Coronary artery (tissue), 2 donors: ENCODE results near the gene CHRNE.
"Not testable (repeated sequence)": the region's sequence is repeated elsewhere in the genome, so short reads cannot be mapped to it uniquely, and the experiment has no call there.

Source experiments
- DNase-seq: peaks from one replicate; pipeline ENCODE4 v3.0.0-alpha.2; 2017; ENCODE audit warnings: low spot score
- H3K27ac ChIP-seq, 2 donors: fragments of 200-600 bp; sonication (generic); one replicate each; pipeline ENCODE4 v1.5.1; 2016 to 2019
- H3K4me3 ChIP-seq: fragments of 200-600 bp; sonication (generic); 2 replicates; pipeline ENCODE4 v1.5.1; 2016; ENCODE audit warnings: mild to moderate bottlenecking, moderate library complexity
- TF ChIP-seq, protein P1 (sequence below): fragments of 200-600 bp; sonication (generic); IDR thresholded peaks from one replicate; pipeline ENCODE4 v1.5.1; 2019; ENCODE audit warnings: antibody characterized with exemption

The CHRNE gene

DNA sequence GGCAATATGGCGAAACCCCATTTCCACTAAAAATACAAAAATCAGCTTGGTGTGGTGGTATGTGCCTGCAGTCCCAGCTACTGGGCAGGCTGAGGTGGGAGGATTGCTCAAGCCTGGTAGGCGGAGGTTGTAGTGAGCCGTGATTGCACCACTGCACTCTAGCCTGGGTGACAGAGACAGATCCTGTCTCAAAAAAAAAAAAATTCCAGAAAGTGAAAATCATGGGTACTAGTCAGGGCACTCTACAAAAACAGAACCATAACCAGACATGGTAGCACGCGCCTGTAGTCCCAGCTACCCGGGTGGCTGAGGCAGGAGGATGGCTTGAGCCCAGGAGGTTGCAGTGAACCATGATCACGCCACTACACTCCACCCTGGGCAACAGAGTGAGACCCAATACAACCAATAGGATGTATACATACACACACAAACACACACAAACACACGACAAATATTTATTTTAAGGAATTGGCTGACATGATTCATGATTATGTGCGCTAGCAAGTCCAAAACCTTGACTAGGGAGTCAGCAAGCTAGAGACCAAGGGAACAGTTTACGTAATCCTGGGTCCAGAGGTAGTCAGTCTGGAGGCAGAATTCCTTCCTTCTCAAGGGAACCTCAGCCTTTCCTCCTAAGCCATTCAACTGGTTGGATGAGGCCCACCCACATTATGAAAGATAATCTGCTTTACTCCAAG is 17.6 kb upstream of the CHRNE start:
- TF ChIP-seq, protein P1, sequence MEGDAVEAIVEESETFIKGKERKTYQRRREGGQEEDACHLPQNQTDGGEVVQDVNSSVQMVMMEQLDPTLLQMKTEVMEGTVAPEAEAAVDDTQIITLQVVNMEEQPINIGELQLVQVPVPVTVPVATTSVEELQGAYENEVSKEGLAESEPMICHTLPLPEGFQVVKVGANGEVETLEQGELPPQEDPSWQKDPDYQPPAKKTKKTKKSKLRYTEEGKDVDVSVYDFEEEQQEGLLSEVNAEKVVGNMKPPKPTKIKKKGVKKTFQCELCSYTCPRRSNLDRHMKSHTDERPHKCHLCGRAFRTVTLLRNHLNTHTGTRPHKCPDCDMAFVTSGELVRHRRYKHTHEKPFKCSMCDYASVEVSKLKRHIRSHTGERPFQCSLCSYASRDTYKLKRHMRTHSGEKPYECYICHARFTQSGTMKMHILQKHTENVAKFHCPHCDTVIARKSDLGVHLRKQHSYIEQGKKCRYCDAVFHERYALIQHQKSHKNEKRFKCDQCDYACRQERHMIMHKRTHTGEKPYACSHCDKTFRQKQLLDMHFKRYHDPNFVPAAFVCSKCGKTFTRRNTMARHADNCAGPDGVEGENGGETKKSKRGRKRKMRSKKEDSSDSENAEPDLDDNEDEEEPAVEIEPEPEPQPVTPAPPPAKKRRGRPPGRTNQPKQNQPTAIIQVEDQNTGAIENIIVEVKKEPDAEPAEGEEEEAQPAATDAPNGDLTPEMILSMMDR, result no peak
- Histone ChIP-seq H3K27ac (no peak overlapping the region), H3K4me3 (no peak overlapping the region)
- no peak for DNase-seq

DNA sequence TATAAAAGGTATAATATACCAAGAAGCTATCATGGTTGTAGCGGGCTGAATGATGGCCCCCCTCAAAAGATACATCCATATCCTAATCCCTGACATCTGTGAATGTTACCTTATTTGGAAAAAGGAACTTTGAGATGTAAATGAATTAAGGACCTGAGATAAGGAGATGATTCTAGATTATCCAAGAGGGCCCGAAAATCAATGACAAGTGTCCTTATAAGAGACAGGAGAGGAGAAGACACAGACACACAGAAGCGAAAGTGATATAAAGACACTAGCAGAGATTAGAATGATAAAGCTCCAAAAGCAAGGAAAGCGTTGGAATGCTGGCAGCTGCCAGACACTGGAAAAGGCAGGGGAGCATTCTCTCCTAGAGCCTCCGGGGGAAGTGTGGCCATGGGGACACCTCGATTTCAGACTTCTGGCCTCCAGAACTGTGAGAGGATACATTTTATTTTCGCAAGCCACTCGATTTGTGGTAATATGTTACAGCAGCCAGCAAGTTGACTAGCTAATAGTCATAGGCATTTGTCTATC is 16.7 kb upstream of the CHRNE start:
- Histone ChIP-seq H3K27ac (no peak overlapping the region), H3K4me3 (no peak overlapping the region)
- TF ChIP-seq, protein P1, result no peak
- no peak for DNase-seq

DNA sequence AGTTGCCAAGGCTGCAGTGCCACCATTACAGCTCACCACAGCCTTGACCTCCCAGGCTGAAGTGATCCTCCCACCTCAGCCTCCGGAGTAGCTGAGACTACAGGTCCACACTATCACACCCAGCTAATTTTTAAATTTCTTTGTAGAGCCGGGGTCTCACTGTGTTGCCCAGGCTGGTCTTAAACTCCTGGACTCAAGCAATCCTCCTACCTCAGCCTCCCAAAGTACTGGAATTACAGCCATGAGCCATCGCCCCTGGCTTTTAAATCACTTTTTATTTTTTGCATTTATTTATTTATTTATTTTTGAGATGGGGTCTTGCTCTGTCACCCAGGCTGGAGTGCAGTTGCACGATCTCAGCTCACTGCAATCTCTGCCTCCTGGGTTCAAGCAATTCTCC is 11.7 kb upstream of the CHRNE start:
- not testable (repeated sequence) for H3K4me3 ChIP-seq, DNase-seq, H3K27ac ChIP-seq

DNA sequence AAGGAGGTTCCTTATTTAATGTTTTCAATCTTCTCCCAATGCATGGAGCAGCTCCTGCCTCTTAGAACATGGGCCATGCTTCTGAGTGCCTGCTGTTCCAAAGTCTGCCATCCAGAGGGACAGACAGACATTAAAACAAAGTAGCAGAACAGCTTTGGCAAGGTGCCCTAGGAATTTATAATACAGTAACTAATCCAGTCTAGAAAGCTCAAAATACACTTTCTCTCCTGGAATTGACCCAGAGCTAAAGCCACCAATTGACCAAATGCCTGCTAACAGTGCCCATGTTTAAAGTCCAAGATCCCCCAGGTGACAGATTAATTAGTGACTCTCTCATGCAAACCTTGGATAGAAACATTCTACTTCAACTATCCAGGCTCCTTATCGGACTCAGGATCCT is 11.1 kb upstream of the CHRNE start:
- no peak for DNase-seq
- TF ChIP-seq, protein P1, result no peak
- Histone ChIP-seq H3K4me3 (no peak overlapping the region), H3K27ac (no peak overlapping the region)

DNA sequence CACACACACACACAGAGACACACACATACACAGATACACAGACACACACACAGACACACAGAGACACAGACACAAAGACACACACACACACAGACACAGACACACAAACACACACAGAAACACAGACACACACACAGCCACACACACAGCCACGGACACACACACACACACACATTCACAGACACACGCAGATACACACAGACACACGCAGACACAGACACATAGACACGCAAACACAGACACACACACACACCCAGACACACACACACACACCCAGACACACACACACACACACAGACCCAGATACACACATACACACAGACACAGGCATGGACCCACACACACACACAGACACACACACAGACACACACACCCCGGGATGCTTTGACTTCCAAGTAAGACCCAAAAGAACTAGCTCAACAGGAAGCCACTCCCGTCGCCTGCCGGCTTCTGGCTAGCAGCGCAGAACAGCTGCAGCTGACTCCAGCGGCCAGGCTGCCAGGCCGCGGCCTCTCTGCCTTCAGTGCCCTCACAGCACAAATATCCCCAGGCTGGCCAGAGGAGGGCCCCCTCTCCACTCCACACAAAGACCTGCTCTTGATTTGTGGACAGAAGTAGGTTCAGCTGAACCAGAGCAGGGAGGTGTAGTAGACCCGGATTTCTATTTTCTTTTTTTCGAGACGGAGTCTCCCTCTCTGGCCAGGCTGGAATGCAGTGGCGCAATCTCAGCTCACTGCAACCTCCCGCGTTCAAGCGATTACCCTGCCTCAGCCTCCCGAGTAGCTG is 6.0 kb upstream of the CHRNE start:
- peak overlapping the region in 1 of 2 donors; percentile 58 for H3K27ac ChIP-seq
- peak overlapping the region; percentile 21 for H3K4me3 ChIP-seq
- peak; percentile 92 for DNase-seq
- TF ChIP-seq, protein P1, result peak; percentile 58

DNA sequence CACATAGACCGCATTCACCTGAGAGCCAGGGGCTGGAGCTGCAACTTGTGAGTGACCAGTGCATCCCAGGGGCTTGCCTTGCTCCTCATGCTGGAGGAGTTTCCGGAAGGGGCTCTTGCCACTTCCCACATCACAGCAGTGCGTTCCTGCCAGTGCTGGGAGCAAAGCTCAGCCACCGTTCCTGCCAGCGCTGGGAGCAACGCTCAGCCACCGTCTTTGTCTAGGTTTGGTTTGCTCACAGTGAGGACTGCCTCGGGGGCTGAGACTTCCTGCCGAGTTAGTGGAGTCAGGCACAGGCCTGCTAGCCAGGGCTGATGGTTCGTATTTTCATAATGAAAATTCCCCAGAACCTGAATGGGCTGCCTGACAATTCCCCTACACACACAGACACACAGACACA is 5.4 kb upstream of the CHRNE start:
- Histone ChIP-seq H3K27ac (peak overlapping the region in 1 of 2 donors; percentile 58), H3K4me3 (no peak overlapping the region)
- no peak for DNase-seq
- TF ChIP-seq, protein P1, result no peak

DNA sequence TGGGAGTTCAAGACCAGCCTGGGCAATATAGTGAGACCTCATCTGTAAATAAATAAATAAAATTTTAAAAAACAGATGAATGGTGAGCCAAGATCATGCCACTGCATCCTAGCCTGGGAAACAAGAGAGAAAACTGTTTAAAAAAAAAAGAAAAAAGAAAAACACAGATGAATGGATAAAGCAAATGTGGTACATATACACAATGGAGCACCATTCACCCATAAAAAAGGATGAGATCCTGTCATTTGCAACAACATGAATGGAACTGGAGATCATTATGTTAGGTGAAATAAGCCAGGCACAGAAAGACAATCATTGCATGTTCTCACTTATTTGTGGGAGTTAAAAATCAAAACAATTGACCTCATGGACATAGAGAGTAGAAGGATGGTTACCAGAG is 3.7 kb upstream of the CHRNE start:
- H3K4me3 ChIP-seq, H3K27ac ChIP-seq, DNase-seq: not testable (repeated sequence)

DNA sequence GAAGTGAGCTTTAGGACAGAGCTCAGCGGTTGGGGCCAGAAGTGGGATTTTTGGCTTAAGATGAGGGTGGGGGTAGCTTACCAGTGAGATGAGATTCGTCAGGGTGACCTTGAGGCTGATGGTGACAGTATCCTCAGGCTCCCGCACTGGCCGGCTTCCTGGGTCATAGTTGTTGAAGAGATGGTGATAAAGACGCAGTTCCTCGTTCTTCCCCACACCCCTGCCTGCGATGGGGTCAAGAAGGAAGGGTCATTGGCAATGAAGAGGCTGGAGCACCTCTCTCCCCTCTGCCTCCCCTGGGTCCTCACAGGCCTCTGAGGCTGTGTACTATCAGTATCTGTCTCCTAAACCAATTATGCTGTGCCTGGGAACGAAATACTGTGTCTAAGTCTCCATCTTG is 358 bp downstream of the CHRNE start:
- TF ChIP-seq, protein P1, result no peak
- no peak for DNase-seq
- H3K27ac ChIP-seq, result no peak overlapping the region
- H3K4me3 ChIP-seq, result no peak overlapping the region
